HEK293T (cell line): ENCODE measurements around the gene SLC22A14.
"Not testable (repeated sequence)": the region's sequence is repeated elsewhere in the genome, so short reads cannot be mapped to it uniquely, and the experiment has no call there.

Experiments
- CTCF ChIA-PET: fragments of 350-600 bp; formaldehyde crosslinking; extraction: SDS; loops from one replicate; lab custom pipeline; 2021; ENCODE audit warnings: antibody characterized with exemption, inconsistent platforms; lab: Yijun Ruan, JAX
- POLR2A ChIA-PET: fragments of 350-600 bp; formaldehyde crosslinking; extraction: SDS; loops from one replicate; lab custom pipeline; 2020; ENCODE audit warnings: antibody characterized with exemption, inconsistent platforms; lab: Yijun Ruan, JAX
- DNase-seq: peaks from one replicate; pipeline ENCODE4 v3.0.0; 2012; ENCODE audit warnings: mixed read lengths; ENCODE audit errors: extremely low spot score
- ARNT ChIP-seq: fragments of 450-650 bp; IDR thresholded peaks from 2 replicates; pipeline ENCODE4 v1.6.1; 2017; ENCODE audit warnings: mild to moderate bottlenecking
- BHLHE40 ChIP-seq: fragments of 450-650 bp; IDR thresholded peaks from 2 replicates; pipeline ENCODE4 v1.6.1; 2016; ENCODE audit warnings: mild to moderate bottlenecking, moderate library complexity, borderline replicate concordance
- CTBP1 ChIP-seq: fragments of 450-650 bp; IDR thresholded peaks from 2 replicates; pipeline ENCODE4 v1.6.1; 2016; ENCODE audit warnings: borderline replicate concordance
- ELF4 ChIP-seq: fragments of 450-650 bp; IDR thresholded peaks from 2 replicates; pipeline ENCODE4 v1.6.1; 2017; ENCODE audit warnings: antibody characterized with exemption
- FOXA1 ChIP-seq: fragments of 450-650 bp; IDR thresholded peaks from 2 replicates; pipeline ENCODE4 v1.6.1; 2016; ENCODE audit warnings: mild to moderate bottlenecking
- FOXK2 ChIP-seq: fragments of 450-650 bp; IDR thresholded peaks from 2 replicates; pipeline ENCODE4 v1.6.1; 2016; ENCODE audit warnings: mild to moderate bottlenecking
- FOXM1 ChIP-seq: fragments of 450-650 bp; IDR thresholded peaks from 2 replicates; pipeline ENCODE4 v1.6.1; 2017; ENCODE audit warnings: mild to moderate bottlenecking, borderline replicate concordance
- HDGF ChIP-seq: fragments of 450-650 bp; IDR thresholded peaks from 2 replicates; pipeline ENCODE4 v1.6.1; 2017; ENCODE audit warnings: antibody characterized with exemption, borderline replicate concordance
- L3MBTL2 ChIP-seq: fragments of 450-650 bp; conservative IDR thresholded peaks from 2 replicates; pipeline ENCODE4 v1.6.1; 2016; ENCODE audit warnings: mild to moderate bottlenecking
- LEF1 ChIP-seq: fragments of 450-650 bp; IDR thresholded peaks from 2 replicates; pipeline ENCODE4 v1.6.1; 2017; ENCODE audit warnings: mild to moderate bottlenecking, borderline replicate concordance
- NFRKB ChIP-seq: fragments of 450-650 bp; IDR thresholded peaks from 2 replicates; pipeline ENCODE4 v1.6.1; 2016; ENCODE audit warnings: mild to moderate bottlenecking, moderate library complexity
- PKNOX1 ChIP-seq: fragments of 450-650 bp; IDR thresholded peaks from 2 replicates; pipeline ENCODE4 v1.6.1; 2016
- SP1 ChIP-seq: fragments of 450-650 bp; IDR thresholded peaks from 2 replicates; pipeline ENCODE4 v1.6.1; 2017
- SUZ12 ChIP-seq: fragments of 450-650 bp; IDR thresholded peaks from 2 replicates; pipeline ENCODE4 v1.6.1; 2016; ENCODE audit warnings: mild to moderate bottlenecking
- TARDBP ChIP-seq: fragments of 450-650 bp; IDR thresholded peaks from 2 replicates; pipeline ENCODE4 v1.6.1; 2016
- ZNF384 ChIP-seq: fragments of 450-650 bp; IDR thresholded peaks from 2 replicates; pipeline ENCODE4 v1.6.1; 2016

SLC22A14 gene

GRCh38 chr3:38281895-38282686 is at the start of gene SLC22A14:
Gene SLC22A14 (plus strand): TSS chr3:38282294. CDS start chr3:38306027, 23,733 bp downstream.
- ChIA-PET CTCF (interaction anchor here (1.1 kb wide), 1 partner anchor 151 kb away, joined by 3 read pairs; no protein-coding TSS in a partner anchor), POLR2A (no interaction called here)
- peak; percentile 31 for DNase-seq
- TF ChIP-seq NFRKB (no peak), ELF4 (no peak), TARDBP (no peak), FOXM1 (no peak), ZNF384 (no peak), PKNOX1 (no peak), ARNT (no peak), CTBP1 (no peak), FOXK2 (no peak), FOXA1 (no peak), L3MBTL2 (no peak)

- TF ChIP-seq ELF4 (no peak), FOXK2 (no peak), ARNT (no peak), FOXA1 (no peak), SP1 (no peak), SUZ12 (no peak)
- POLR2A ChIA-PET, result no interaction called here
- no peak for DNase-seq
- CTCF ChIA-PET, result interaction anchor here (0.5 to 1.0 kb wide), 2 partner anchors 13 to 322 kb away, joined by 3 read pairs; no protein-coding TSS in a partner anchor
These were observed 49.4 kb upstream of the SLC22A14 start for GRCh38 chr3:38232701-38233100.

- POLR2A ChIA-PET, result no interaction called here
- CTCF ChIA-PET, result no interaction called here
- no peak for TF ChIP-seq FOXK2
- no peak for TF ChIP-seq ARNT
- no peak for TF ChIP-seq FOXA1
- TF ChIP-seq L3MBTL2, result no peak
- no peak for TF ChIP-seq SP1
- TF ChIP-seq FOXM1, result no peak
- TF ChIP-seq BHLHE40, result no peak
- TF ChIP-seq LEF1, result no peak
- TF ChIP-seq NFRKB, result no peak
- no peak for DNase-seq
These were observed 46.6 kb upstream of the SLC22A14 start for GRCh38 chr3:38235466-38235865.

GRCh38 chr3:38238416-38239008 is 43.6 kb upstream of the SLC22A14 start:
- CTCF ChIA-PET, result no interaction called here

GRCh38 chr3:38242812-38243211 is 39.3 kb upstream of the SLC22A14 start:
- CTCF ChIA-PET, DNase-seq, POLR2A ChIA-PET: not testable (repeated sequence)

More at GRCh38 chr3:38238416-38239008, 43.6 kb upstream of the SLC22A14 start:
- POLR2A ChIA-PET, result no interaction called here
- DNase-seq, result no peak
- TF ChIP-seq FOXA1 (no peak), FOXM1 (no peak), SP1 (no peak), ELF4 (no peak), BHLHE40 (no peak), FOXK2 (no peak), HDGF (no peak), ZNF384 (no peak), ARNT (no peak), NFRKB (no peak), CTBP1 (no peak), TARDBP (no peak), PKNOX1 (no peak), SUZ12 (no peak), LEF1 (no peak), L3MBTL2 (no peak)

GRCh38 chr3:38245930-38246329 is 36.2 kb upstream of the SLC22A14 start:
- ChIA-PET POLR2A (no interaction called here), CTCF (no interaction called here)
- no peak for DNase-seq
- TF ChIP-seq PKNOX1 (no peak), FOXM1 (no peak), SUZ12 (no peak), ZNF384 (no peak), FOXA1 (no peak), L3MBTL2 (no peak), BHLHE40 (no peak), SP1 (no peak), ELF4 (no peak)
